H1 (cell line): ENCODE results near the gene ZNF839. TPM values are rescaled to one million over a fixed set of nuclear protein-coding genes. Genes with fewer than 3 reads are reported as not detected.

Source experiments
- CTCF ChIA-PET: fragments of 300-600 bp; sonication (Branson Sonifier 250); formaldehyde crosslinking; loops from one replicate; lab custom pipeline; 2021; ENCODE audit not compliant: partially characterized antibody; lab: Charles Lee
- POLR2A ChIA-PET: fragments of 300-600 bp; sonication (Branson Sonifier 250); formaldehyde crosslinking; loops from one replicate; lab custom pipeline; 2021; ENCODE audit warnings: inconsistent platforms; ENCODE audit not compliant: partially characterized antibody; lab: Charles Lee
- DNase-seq, 2 experiments: peaks; one replicate each; pipeline versions ENCODE4 v3.0.0 to v3.0.0-alpha.2; 2010 to 2022; ENCODE audit warnings: low spot score in 2 of 2, low read depth in 1 of 2, mixed read lengths in 1 of 2
- FAIRE-seq: peaks from 2 replicates; lab custom pipeline; 2011; peaks lifted over from hg19 to GRCh38; lab: Jason Lieb, UNC
- H2AFZ ChIP-seq: 2 replicates; pipeline ENCODE4 v1.8.1; 2012; ENCODE audit warnings: low read length, inconsistent platforms
- H2AK5ac ChIP-seq: 2 replicates; pipeline ENCODE4 v1.6.1; 2013; ENCODE audit warnings: low read depth, low read length
- H2BK120ac ChIP-seq: replicated peaks from 2 replicates; pipeline ENCODE3; 2013; ENCODE audit warnings: low read depth, low read length, inconsistent platforms
- H2BK12ac ChIP-seq: 2 replicates; pipeline ENCODE4 v1.6.1; 2013; ENCODE audit warnings: low read depth, low read length
- H2BK15ac ChIP-seq: 2 replicates; pipeline ENCODE4 v1.6.1; 2013; ENCODE audit warnings: low read length
- H2BK20ac ChIP-seq: 2 replicates; pipeline ENCODE4 v1.6.1; 2013; ENCODE audit warnings: low read length
- H2BK5ac ChIP-seq: 2 replicates; pipeline ENCODE4 v1.6.1; 2013; ENCODE audit warnings: low read depth, low read length
- H3K14ac ChIP-seq: 2 replicates; pipeline ENCODE4 v1.6.1; 2013; ENCODE audit warnings: inconsistent platforms; ENCODE audit not compliant: insufficient read length
- H3K18ac ChIP-seq: 2 replicates; pipeline ENCODE4 v1.6.1; 2013; ENCODE audit warnings: low read length; ENCODE audit errors: extremely low read depth
- H3K23ac ChIP-seq: 2 replicates; pipeline ENCODE4 v1.6.1; 2013; ENCODE audit warnings: inconsistent platforms; ENCODE audit not compliant: insufficient read length
- H3K23me2 ChIP-seq: 2 replicates; pipeline ENCODE4 v1.6.1; 2013; ENCODE audit warnings: low read depth, low read length
- H3K27ac ChIP-seq: 2 replicates; pipeline ENCODE4 v1.6.1; 2011; ENCODE audit warnings: low read depth, low read length, inconsistent platforms
- H3K27me3 ChIP-seq, 4 experiments: replicated peaks in 1 of 4; 1 replicate in 1 of 4; 2 replicates in 3 of 4; pipeline versions ENCODE4 v1.6.1 to v1.8.1; 2011 to 2013; ENCODE audit warnings: low read length in 3 of 4, mild to moderate bottlenecking in 3 of 4, inconsistent platforms in 2 of 4, mixed read lengths in 2 of 4, moderate library complexity in 1 of 4; ENCODE audit not compliant: control insufficient read depth in 3 of 4, insufficient read depth in 3 of 4; ENCODE audit errors: extremely low read depth in 1 of 4
- H3K36me3 ChIP-seq, 4 experiments: 2 replicates each; pipeline versions ENCODE4 v1.6.1 to v1.8.1; 2011 to 2013; ENCODE audit warnings: mild to moderate bottlenecking in 4 of 4, low read length in 3 of 4, moderate library complexity in 2 of 4, control low read depth in 1 of 4, inconsistent platforms in 1 of 4; ENCODE audit not compliant: insufficient read depth in 4 of 4, control insufficient read depth in 2 of 4
- H3K4ac ChIP-seq: replicated peaks from 2 replicates; pipeline ENCODE3; 2013; ENCODE audit warnings: low read length, low read depth, mixed read lengths, inconsistent platforms; ENCODE audit not compliant: insufficient read length
- H3K4me1 ChIP-seq, 4 experiments: replicated peaks in 1 of 4; 1 replicate in 1 of 4; 2 replicates in 3 of 4; pipeline versions ENCODE4 v1.6.1 to v1.8.1; 2011 to 2013; ENCODE audit warnings: low read length in 3 of 4, inconsistent platforms in 2 of 4, mixed read lengths in 1 of 4; ENCODE audit not compliant: insufficient read depth in 4 of 4, control insufficient read depth in 3 of 4
- H3K4me2 ChIP-seq, 2 experiments: 2 replicates each; pipeline versions ENCODE4 v1.6.1 to v1.8.1; 2011 to 2013; ENCODE audit warnings: low read depth in 2 of 2, low read length in 2 of 2, control low read depth in 1 of 2, inconsistent platforms in 1 of 2, mild to moderate bottlenecking in 1 of 2; ENCODE audit not compliant: insufficient read depth in 1 of 2
- H3K4me3 ChIP-seq, 4 experiments: fragments of 200-600, 300-600 bp in 1 of 4; sonication (generic), shearing (Covaris generic), sonication (Bioruptor Twin) in 1 of 4; 2 replicates each; pipeline versions ENCODE4 v1.5.1 to v1.8.1; 2011 to 2016; ENCODE audit warnings: low read length in 4 of 4, low read depth in 3 of 4, control low read depth in 2 of 4, inconsistent platforms in 2 of 4, mild to moderate bottlenecking in 2 of 4, mixed read lengths in 1 of 4, moderate library complexity in 1 of 4; ENCODE audit not compliant: insufficient read depth in 2 of 4; ENCODE audit errors: extremely low read depth in 1 of 4
- H3K56ac ChIP-seq: replicated peaks from 2 replicates; pipeline ENCODE3; 2013; ENCODE audit warnings: low read depth, mild to moderate bottlenecking, mixed read lengths, low read length, inconsistent platforms; ENCODE audit not compliant: insufficient read length
- H3K79me1 ChIP-seq: 2 replicates; pipeline ENCODE4 v1.6.1; 2013; ENCODE audit warnings: low read depth, low read length, control low read depth
- H3K79me2 ChIP-seq, 2 experiments: 2 replicates each; pipeline versions ENCODE4 v1.6.1 to v1.8.1; 2012 to 2013; ENCODE audit warnings: low read length in 2 of 2, mild to moderate bottlenecking in 2 of 2, inconsistent platforms in 1 of 2; ENCODE audit not compliant: insufficient read depth in 2 of 2, control insufficient read depth in 1 of 2
- H3K9ac ChIP-seq, 4 experiments: replicated peaks in 1 of 4; 1 replicate in 1 of 4; 2 replicates in 3 of 4; pipeline versions ENCODE4 v1.6.1 to v1.8.1; 2011 to 2013; ENCODE audit warnings: low read depth in 3 of 4, low read length in 3 of 4, control low read depth in 2 of 4, mild to moderate bottlenecking in 2 of 4, moderate library complexity in 2 of 4, inconsistent platforms in 1 of 4; ENCODE audit errors: extremely low read depth in 1 of 4
- H3K9me3 ChIP-seq, 2 experiments: 2 replicates each; pipeline versions ENCODE4 v1.6.1 to v1.8.1; 2012 to 2013; ENCODE audit warnings: mild to moderate bottlenecking in 2 of 2, moderate library complexity in 2 of 2, control low read depth in 1 of 2, inconsistent platforms in 1 of 2, low read depth in 1 of 2, low read length in 1 of 2, mixed read lengths in 1 of 2; ENCODE audit not compliant: insufficient read depth in 2 of 2
- H4K20me1 ChIP-seq, 2 experiments: replicated peaks in 1 of 2; 2 replicates each; pipeline versions ENCODE3 to v1.8.1; 2011 to 2013; ENCODE audit warnings: inconsistent platforms in 2 of 2, low read length in 2 of 2, mild to moderate bottlenecking in 1 of 2; ENCODE audit not compliant: insufficient read depth in 2 of 2, control insufficient read depth in 1 of 2
- H4K5ac ChIP-seq: 2 replicates; pipeline ENCODE4 v1.6.1; 2013; ENCODE audit warnings: low read length, low read depth, mixed read lengths, inconsistent platforms; ENCODE audit not compliant: insufficient read length
- H4K8ac ChIP-seq: 2 replicates; pipeline ENCODE4 v1.8.0; 2013; ENCODE audit warnings: mild to moderate bottlenecking, moderate library complexity, low read length, inconsistent platforms; ENCODE audit not compliant: insufficient read depth; ENCODE audit errors: extremely low read depth
- H4K91ac ChIP-seq: replicated peaks from 2 replicates; pipeline ENCODE3; 2013; ENCODE audit warnings: low read length, mixed read lengths, inconsistent platforms; ENCODE audit not compliant: insufficient read length
- EZH2 ChIP-seq: fragments of 200-600 bp; sonication (generic); IDR thresholded peaks from 2 replicates; pipeline ENCODE4 v1.7.1; 2012; ENCODE audit warnings: low read depth, mild to moderate bottlenecking, moderate library complexity, low read length, inconsistent platforms; ENCODE audit not compliant: severe bottlenecking
- NANOG ChIP-seq: IDR thresholded peaks from 2 replicates; pipeline ENCODE4 v1.6.1; 2011; ENCODE audit warnings: low read length, low read depth, mild to moderate bottlenecking, inconsistent platforms; ENCODE audit not compliant: insufficient read depth, poor library complexity, severe bottlenecking
- SIN3A ChIP-seq, 2 experiments: IDR thresholded peaks in 1 of 2; conservative IDR thresholded peaks in 1 of 2; 2 replicates each; pipeline ENCODE4 v1.6.1; 2011 to 2012; ENCODE audit warnings: low read length in 2 of 2, improper control_type of control experiment in 1 of 2, low read depth in 1 of 2, mild to moderate bottlenecking in 1 of 2
- TBP ChIP-seq: IDR thresholded peaks from 2 replicates; pipeline ENCODE4 v1.6.1; 2011; ENCODE audit warnings: low read depth, low read length, improper control_type of control experiment
- WGBS, 2 experiments: shearing (Covaris generic) in 1 of 2; methylation state at CpG; one replicate each; pipeline versions ENCODE4 v1.1.6 to v1.1.7; 2013 to 2015; ENCODE audit warnings: low lambda C conversion rate in 2 of 2, mixed read lengths in 2 of 2, inconsistent platforms in 1 of 2, low coverage in 1 of 2, missing lambda C conversion rate in 1 of 2; ENCODE audit not compliant: insufficient replicate concordance in 2 of 2, insufficient coverage in 1 of 2, insufficient read length in 1 of 2; ENCODE audit errors: extremely low coverage in 1 of 2, missing lambda C conversion rate in 1 of 2; 5-methylcytosine and 5-hydroxymethylcytosine counted together
- polyA plus RNA-seq, 7 experiments: library from polyadenylated mRNA; depleted of rRNA in 3 of 7; stranded (reverse) in 5 of 7; unstranded in 2 of 7; fragments of >200 nt in 5 of 7; fragments of 200-250 nt in 2 of 7; gene quantifications; 1 replicate in 5 of 7; 2 replicates in 1 of 7; 4 replicates in 1 of 7; pipeline versions ENCODE4 v1.2.1 to v1.2.3, GENCODE V29; 2011 to 2013; ENCODE audit warnings: missing spikeins in 2 of 7, mixed read lengths in 2 of 7
- total RNA-seq: library from RNA; stranded (reverse); fragmentation: NEBNext Ultra II Directional; extraction: Animal tissue kit (Norgen Biotek cat#: 25700); gene quantifications from 2 replicates; pipeline ENCODE4 v1.2.1, GENCODE V29; 2021

Gene ZNF839
- total and polyA plus RNA-seq, 2 of the 8 experiments (the other 6 are each of a cell fraction or from before 2014, with no cell fraction given) = 8.1 to 9.4 TPM

GRCh38 chr14:102325791-102326345 is 6.3 kb downstream of the ZNF839 start:
- H3K79me2 ChIP-seq = no peaks in the 10 kb centered on the region
- no peak for FAIRE-seq
- no peak overlapping the region for H3K4me2 ChIP-seq
- no peak overlapping the region for H3K27ac ChIP-seq
- H3K9me3 ChIP-seq = no peaks in the 10 kb centered on the region
- H4K91ac ChIP-seq = no peak overlapping the region
- no peak overlapping the region for H3K4ac ChIP-seq
- no peak overlapping the region for H2AK5ac ChIP-seq
- no peak overlapping the region for H3K9ac ChIP-seq
- peaks cover 0 to 3% of the 10 kb centered on the region in 2 experiments for H4K20me1 ChIP-seq
- TF ChIP-seq TBP = no peak
- no peak for TF ChIP-seq NANOG
- no peak for TF ChIP-seq SIN3A (conservative IDR thresholded peaks at IDR 0.05 in 1 of 2, IDR thresholded peaks at IDR 0.05 in 1 of 2; ENCODE audit: low read depth in 1 of 2, low read length in 2 of 2)
- no peak for TF ChIP-seq EZH2
- H2BK12ac ChIP-seq = no peak overlapping the region
- no peaks in the 10 kb centered on the region for H3K23me2 ChIP-seq
- H3K18ac ChIP-seq = no peak overlapping the region
- POLR2A ChIA-PET = interaction anchor here (0.6 kb wide), 1 partner anchor 64 kb away, joined by 3 read pairs; no protein-coding TSS in a partner anchor
- no peak overlapping the region for H2AFZ ChIP-seq
- H4K8ac ChIP-seq = no peak overlapping the region
- H3K4me1 ChIP-seq = no peaks in the 10 kb centered on the region
- H2BK5ac ChIP-seq = no peak overlapping the region
- H3K27me3 ChIP-seq = no peaks in the 10 kb centered on the region
- H2BK20ac ChIP-seq = no peak overlapping the region
- H3K23ac ChIP-seq = no peak overlapping the region
- no peaks in the 10 kb centered on the region for H3K79me1 ChIP-seq
- H2BK120ac ChIP-seq = no peak overlapping the region
- no peak overlapping the region for H3K56ac ChIP-seq
- no peak overlapping the region for H3K4me3 ChIP-seq
- 89% methylated on average over 9 of the region's 9 CpGs; no CpG with 5 or more reads in 1 of the 2 experiments for WGBS, 2 experiments
- CTCF ChIA-PET = interaction anchor here (0.6 to 2.5 kb wide), 3 partner anchors 12 to 403 kb away, joined by 3 to 8 read pairs (median 3); no protein-coding TSS in a partner anchor
- no peak overlapping the region for H4K5ac ChIP-seq
- H3K36me3 ChIP-seq = peaks cover 0 to 3% (median 2%) of the 10 kb centered on the region in 4 experiments; a peak in 3 of 8 replicates
- no peak overlapping the region for H3K14ac ChIP-seq
- no peak for DNase-seq
- no peak overlapping the region for H2BK15ac ChIP-seq
